Adrenal gland (tissue), 12 donors: ENCODE data around the gene CDC42EP1. TPM values are rescaled to one million over a fixed set of nuclear protein-coding genes. Genes with fewer than 3 reads are reported as not detected.
A peak's percentile ranks its signal among the peaks of the same experiment; 100 is the strongest.
"Not testable (repeated sequence)": the region's sequence is repeated elsewhere in the genome, so short reads cannot be mapped to it uniquely, and the experiment has no call there.

ENCODE experiments used
- DNase-seq, 7 donors: peaks; one replicate each; pipeline ENCODE4 v3.0.0-alpha.2; 2019 to 2020
- H3K27ac ChIP-seq, 5 donors: fragments of 200-600 bp; sonication (generic) in 4 of 5; 1 replicate in 3 of 5; 2 replicates in 2 of 5; pipeline versions ENCODE4 v1.5.1 to v1.8.0; 2016 to 2020; ENCODE audit warnings: mild to moderate bottlenecking in 1 of 5
- H3K27me3 ChIP-seq: fragments of 200-600 bp; 2 replicates; pipeline ENCODE4 v1.8.0; 2021
- H3K36me3 ChIP-seq, 2 donors: fragments of 200-600 bp; replicated peaks in 1 of 2; 1 replicate in 1 of 2; 2 replicates in 1 of 2; pipeline versions ENCODE4 v1.5.1 to v1.8.0; 2018 to 2022
- H3K4me1 ChIP-seq, 2 donors: fragments of 200-600 bp; replicated peaks in 1 of 2; 1 replicate in 1 of 2; 2 replicates in 1 of 2; pipeline versions ENCODE4 v1.5.1 to v1.8.0; 2018 to 2021
- H3K4me3 ChIP-seq, 4 donors: fragments of 200-600 bp; sonication (generic) in 3 of 4; one replicate each; pipeline ENCODE4 v1.5.1; 2016 to 2018
- H3K9me3 ChIP-seq, 3 donors: fragments of 200-600 bp; sonication (generic) in 1 of 3; replicated peaks in 1 of 3; 1 replicate in 2 of 3; 2 replicates in 1 of 3; pipeline versions ENCODE4 v1.5.1 to v1.8.0; 2016 to 2021
- CTCF ChIP-seq, 6 experiments: fragments of 450-650 bp in 4 of 6; fragments of 200-600 bp in 2 of 6; sonication (generic) in 1 of 6; IDR thresholded peaks; 1 replicate in 5 of 6; 2 replicates in 1 of 6; pipeline versions ENCODE4 v1.5.1 to v1.8.0; 2016 to 2021; ENCODE audit warnings: antibody characterized with exemption in 6 of 6, mild to moderate bottlenecking in 2 of 6, moderate library complexity in 1 of 6
- POLR2A ChIP-seq, 2 donors: fragments of 450-650 bp; IDR thresholded peaks; one replicate each; pipeline ENCODE4 v1.6.1; 2017; ENCODE audit warnings: antibody characterized with exemption in 2 of 2, mild to moderate bottlenecking in 2 of 2, moderate library complexity in 1 of 2
- WGBS, 4 donors: extraction: QIAGEN DNeasy Blood & Tissue Kit in 2 of 4; methylation state at CpG; one replicate each; pipeline versions ENCODE4 v1.1.5 to v1.1.7; 2013 to 2017; 5-methylcytosine and 5-hydroxymethylcytosine counted together
- intact Hi-C, 2 donors: fragments of 100-400 bp; cut with DNase I; formaldehyde crosslinking; loops; one replicate each; pipeline versions ENCODE4 v1.14.1 to v1.15.0; 2022 to 2023
- polyA plus RNA-seq, 3 donors: library from polyadenylated mRNA; stranded (reverse); fragments of 200-250 nt in 2 of 3; fragments of 350-450 nt in 1 of 3; fragmentation: Illumina TruSeq in 1 of 3; extraction: RNeasy Lipid Tissue Mini Kit (QIAGEN cat#74804) in 1 of 3; gene quantifications; one replicate each; pipeline ENCODE4 v1.2.3, GENCODE V29; 2013 to 2014
- total RNA-seq, 9 donors: library from RNA; depleted of rRNA in 4 of 9; stranded (reverse); fragments of >200 nt in 4 of 9; fragments of 120-200 nt in 1 of 9; fragmentation: NEBNext Ultra II Directional in 1 of 9; extraction: Animal tissue kit (Norgen Biotek cat#: 25700) in 1 of 9; gene quantifications; one replicate each; pipeline versions ENCODE4 v1.1.0 to v1.2.4, GENCODE V29; 2013 to 2023
- donor health status: healthy with polysubstance abuse.
- donor health status: Bipolar disorder and iron deficiency.
- donor health status: DM: yes; HTN: yes; CAD: no.
- donor health status: DM: no; HTN: no; CAD: no.
- donor health status: DM: no; HTN: no; CAD: no.
- donor health status: DM: yes; HTN: yes; CAD: no.

Gene CDC42EP1
- total and polyA plus RNA-seq, 12 donors, result 9.2 to 159 (median 92.8) TPM

GRCh38 chr22:37525073-37525745, 35.1 kb upstream of the CDC42EP1 start:
- H3K4me3 ChIP-seq, result no peak overlapping the region
- no peaks in the 10 kb centered on the region for H3K9me3 ChIP-seq
- no peaks in the 10 kb centered on the region for H3K36me3 ChIP-seq
- H3K27me3 ChIP-seq, result no peaks in the 10 kb centered on the region
- intact Hi-C loops, result no loop called here
- WGBS, 4 donors, result 46 to 76% (median 49%) methylated on average over 8 to 10 of the region's 10 CpGs; no CpG with 5 or more reads in 1 of the 4 donors
- no peak for TF ChIP-seq CTCF (IDR thresholded peaks at IDR 0.05)
- TF ChIP-seq POLR2A (IDR thresholded peaks at IDR 0.05), result no peak
- H3K4me1 ChIP-seq, result peaks cover 5 to 16% of the 10 kb centered on the region in 2 donors
- DNase-seq, result peak in 5 of 7 donors; percentile 70 to 78 (median 76)
- H3K27ac ChIP-seq, result peak overlapping the region in 2 of 5 donors; percentile 53 to 74

GRCh38 chr22:37525746-37526350, 34.4 kb upstream of the CDC42EP1 start:
- Histone ChIP-seq H3K4me1 (peaks cover 5 to 16% of the 10 kb centered on the region in 2 donors), H3K27ac (peak overlapping the region in 2 of 5 donors; percentile 53 to 74), H3K27me3 (no peaks in the 10 kb centered on the region), H3K36me3 (no peaks in the 10 kb centered on the region), H3K9me3 (no peaks in the 10 kb centered on the region), H3K4me3 (no peak overlapping the region)
- TF ChIP-seq POLR2A (IDR thresholded peaks at IDR 0.05) (no peak), CTCF (IDR thresholded peaks at IDR 0.05) (no peak)
- intact Hi-C loops, result no loop called here
- DNase-seq, result no peak
- 56 to 62% (median 59%) methylated on average over 6 to 7 of the region's 7 CpGs for WGBS, 4 donors

DNA sequence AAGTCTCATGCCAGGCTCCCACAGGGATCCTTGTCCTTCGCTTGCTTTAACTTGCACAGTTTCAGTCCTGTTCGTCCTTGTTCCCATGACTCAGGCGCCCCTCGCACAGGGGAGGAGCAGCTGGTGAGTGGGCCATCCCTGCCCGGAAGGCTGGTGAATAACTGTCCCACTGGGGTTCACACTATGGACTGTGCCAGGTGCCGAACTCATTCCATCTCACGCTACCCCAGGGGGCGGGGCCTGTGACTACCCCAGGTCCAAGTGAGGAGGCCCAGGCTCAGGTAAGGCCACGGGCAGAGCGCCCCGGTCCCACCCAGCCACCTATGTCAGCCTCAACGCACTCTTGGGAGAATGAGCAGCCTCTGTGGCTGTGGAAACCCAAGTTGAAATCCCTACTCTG, 33.9 kb upstream of the CDC42EP1 start:
- H3K36me3 ChIP-seq, result no peaks in the 10 kb centered on the region
- TF ChIP-seq POLR2A (IDR thresholded peaks at IDR 0.05) (no peak), CTCF (IDR thresholded peaks at IDR 0.05) (no peak)
- H3K27me3 ChIP-seq, result no peaks in the 10 kb centered on the region
- no peak overlapping the region for H3K4me3 ChIP-seq
- peak overlapping the region in 3 of 5 donors; percentile 3 to 74 (median 53) for H3K27ac ChIP-seq
- H3K4me1 ChIP-seq, result peaks cover 5 to 16% of the 10 kb centered on the region in 2 donors
- 20 to 68% (median 58%) methylated on average over 1 to 12 of the region's 12 CpGs for WGBS, 4 donors
- peak in 4 of 7 donors; percentile 65 to 87 (median 79) for DNase-seq
- H3K9me3 ChIP-seq, result no peaks in the 10 kb centered on the region
- intact Hi-C loops, result no loop called here

GRCh38 chr22:37527081-37527752, 33.1 kb upstream of the CDC42EP1 start:
- H3K9me3 ChIP-seq, H3K27ac ChIP-seq, H3K4me3 ChIP-seq, H3K36me3 ChIP-seq, intact Hi-C loops, H3K27me3 ChIP-seq, DNase-seq: not testable (repeated sequence)
- 92 to 97% (median 95%) methylated on average over 8 to 9 of the region's 9 CpGs for WGBS, 4 donors
- peaks cover 5 to 16% of the 10 kb centered on the region in 2 donors for H3K4me1 ChIP-seq

- DNase-seq, intact Hi-C loops, H3K9me3 ChIP-seq, H3K4me3 ChIP-seq, H3K27me3 ChIP-seq, H3K36me3 ChIP-seq, H3K27ac ChIP-seq: not testable (repeated sequence)
- 95 to 97% (median 95%) methylated on average over 9 of the region's 9 CpGs for WGBS, 4 donors
- H3K4me1 ChIP-seq, result peaks cover 5 to 16% of the 10 kb centered on the region in 2 donors
These were observed 32.3 kb upstream of the CDC42EP1 start for GRCh38 chr22:37527952-37528351.
